ENCODE data around the gene SEPSECS. TPM values are rescaled to one million over a fixed set of nuclear protein-coding genes. Genes with fewer than 3 reads are reported as not detected.

SEPSECS gene
- total RNA-seq, 3 donors from 2014 or later (not counting 1 experiment from before 2014, with no cell fraction given), result 18.5 to 26.6 (median 20.7) TPM

- Mint-ChIP-seq H3K4me3 (no peak overlapping the region), H3K4me1 (peaks cover 0 to 30% of the 10 kb centered on the region in 2 donors), H3K27ac (no peak overlapping the region), H3K9me3 (no peaks in the 10 kb centered on the region), H3K27me3 (ENCODE audit: low read depth in 2 of 2) (no peaks in the 10 kb centered on the region), H3K36me3 (peaks cover under 1% of the 10 kb centered on the region)
- intact Hi-C loops (cut with micrococcal nuclease), result no loop called here
- no peaks in the 10 kb centered on the region for H3K36me3 ChIP-seq (ENCODE audit: control insufficient read depth, insufficient read depth, low read length)
- no peaks in the 10 kb centered on the region for H3K27me3 ChIP-seq (ENCODE audit: control insufficient read depth, insufficient read depth, low read length)
- H3K9me3 ChIP-seq (ENCODE audit: control insufficient read depth, insufficient read depth, low read length), result no peaks in the 10 kb centered on the region
- ATAC-seq (no peak), DNase-seq (no peak)
- no peak overlapping the region for H3K27ac ChIP-seq (ENCODE audit: low read length)
- H3K4me3 ChIP-seq (ENCODE audit: low read length), result no peak overlapping the region
- no peak for TF ChIP-seq CTCF (IDR thresholded peaks at IDR 0.05)
- H3K4me1 ChIP-seq (ENCODE audit: control insufficient read depth, insufficient read depth, low read length), result no peaks in the 10 kb centered on the region
These were observed 28.3 kb downstream of the SEPSECS start for GRCh38 chr4:25131926-25132325.

- Histone ChIP-seq H3K4me1 (ENCODE audit: control insufficient read depth, insufficient read depth, low read length) (no peaks in the 10 kb centered on the region), H3K4me3 (ENCODE audit: low read length) (no peak overlapping the region), H3K27me3 (ENCODE audit: control insufficient read depth, insufficient read depth, low read length) (no peaks in the 10 kb centered on the region), H3K27ac (ENCODE audit: low read length) (no peak overlapping the region), H3K9me3 (ENCODE audit: control insufficient read depth, insufficient read depth, low read length) (no peaks in the 10 kb centered on the region), H3K36me3 (ENCODE audit: control insufficient read depth, insufficient read depth, low read length) (peaks cover under 1% of the 10 kb centered on the region)
- Mint-ChIP-seq H3K9me3 (no peaks in the 10 kb centered on the region), H3K4me3 (no peak overlapping the region), H3K4me1 (peaks cover 0 to 25% of the 10 kb centered on the region in 2 donors), H3K36me3 (no peaks in the 10 kb centered on the region), H3K27me3 (ENCODE audit: low read depth in 2 of 2) (no peaks in the 10 kb centered on the region), H3K27ac (no peak overlapping the region)
- ATAC-seq, result no peak
- no peak for DNase-seq
- intact Hi-C loops (cut with micrococcal nuclease), result no loop called here
- no peak for TF ChIP-seq CTCF (IDR thresholded peaks at IDR 0.05)
- 92% methylated on average over 2 of the region's 2 CpGs for WGBS (ENCODE audit: insufficient coverage)
These were observed 28.9 kb downstream of the SEPSECS start for GRCh38 chr4:25131381-25131780.

GRCh38 chr4:25129917-25130316, 30.3 kb downstream of the SEPSECS start:
- Histone ChIP-seq H3K4me3 (ENCODE audit: low read length) (no peak overlapping the region), H3K36me3 (ENCODE audit: control insufficient read depth, insufficient read depth, low read length) (peaks cover 7% of the 10 kb centered on the region), H3K4me1 (ENCODE audit: control insufficient read depth, insufficient read depth, low read length) (no peaks in the 10 kb centered on the region), H3K9me3 (ENCODE audit: control insufficient read depth, insufficient read depth, low read length) (no peaks in the 10 kb centered on the region), H3K27me3 (ENCODE audit: control insufficient read depth, insufficient read depth, low read length) (no peaks in the 10 kb centered on the region), H3K27ac (ENCODE audit: low read length) (no peak overlapping the region)
- Mint-ChIP-seq H3K27me3 (ENCODE audit: low read depth in 2 of 2) (no peaks in the 10 kb centered on the region), H3K36me3 (no peaks in the 10 kb centered on the region), H3K4me1 (peaks cover 0 to 14% of the 10 kb centered on the region in 2 donors), H3K9me3 (no peaks in the 10 kb centered on the region), H3K27ac (no peak overlapping the region), H3K4me3 (no peak overlapping the region)
- DNase-seq, result no peak
- WGBS (ENCODE audit: insufficient coverage), result 100% methylated on average over 1 of the region's 1 CpG
- no peak for TF ChIP-seq CTCF (IDR thresholded peaks at IDR 0.05)
- intact Hi-C loops (cut with micrococcal nuclease), result no loop called here
- no peak for ATAC-seq

- Mint-ChIP-seq H3K27me3 (ENCODE audit: low read depth in 2 of 2) (no peaks in the 10 kb centered on the region), H3K36me3 (no peaks in the 10 kb centered on the region), H3K9me3 (no peaks in the 10 kb centered on the region), H3K4me3 (no peak overlapping the region), H3K4me1 (peaks cover 0 to 12% of the 10 kb centered on the region in 2 donors), H3K27ac (no peak overlapping the region)
- TF ChIP-seq CTCF (IDR thresholded peaks at IDR 0.05), result no peak
- Histone ChIP-seq H3K9me3 (ENCODE audit: control insufficient read depth, insufficient read depth, low read length) (no peaks in the 10 kb centered on the region), H3K4me3 (ENCODE audit: low read length) (no peak overlapping the region), H3K4me1 (ENCODE audit: control insufficient read depth, insufficient read depth, low read length) (no peaks in the 10 kb centered on the region), H3K36me3 (ENCODE audit: control insufficient read depth, insufficient read depth, low read length) (peaks cover 19% of the 10 kb centered on the region), H3K27ac (ENCODE audit: low read length) (no peak overlapping the region), H3K27me3 (ENCODE audit: control insufficient read depth, insufficient read depth, low read length) (no peaks in the 10 kb centered on the region)
- intact Hi-C loops (cut with micrococcal nuclease), result no loop called here
- ATAC-seq, result no peak
- DNase-seq, result no peak
These were observed 31.6 kb downstream of the SEPSECS start for GRCh38 chr4:25128671-25129070.
